ENCODE data around the gene TST. TPM values are rescaled to one million over a fixed set of nuclear protein-coding genes. Genes with fewer than 3 reads are reported as not detected.

The TST gene
- total and polyA plus RNA-seq, 2 donors: 13.8 to 17.1 TPM

GRCh38 chr22:37021710-37022482 lies 2.6 kb upstream of the TST start:
- WGBS: 78% methylated on average over 13 of the region's 13 CpGs
- Histone ChIP-seq H3K9me3 (ENCODE audit: control insufficient read depth in 2 of 2, insufficient read depth in 1 of 2, low read length in 1 of 2) (no peaks in the 10 kb centered on the region), H3K4me1 (ENCODE audit: control insufficient read depth in 2 of 2, insufficient read depth in 2 of 2, low read length in 2 of 2) (peaks cover 12 to 16% of the 10 kb centered on the region in 2 donors), H3K4me3 (ENCODE audit: low read length in 2 of 2) (no peak overlapping the region), H3K27me3 (ENCODE audit: control insufficient read depth in 2 of 2, insufficient read depth in 1 of 2, low read length in 1 of 2) (peaks cover 0 to 30% of the 10 kb centered on the region in 2 donors), H3K27ac (ENCODE audit: low read depth in 1 of 2, low read length in 1 of 2) (no peak overlapping the region), H3K36me3 (ENCODE audit: control insufficient read depth in 2 of 2, insufficient read depth in 2 of 2, low read length in 1 of 2) (peaks cover 0 to 3% of the 10 kb centered on the region in 2 donors)
- peak in 5 of 9 donors; percentile 14 to 59 (median 45) for DNase-seq (ENCODE audit: low read depth in 6 of 9, low spot score in 9 of 9)

GRCh38 chr22:37021041-37021440 lies 1.8 kb upstream of the TST start:
- WGBS: 96% methylated on average over 5 of the region's 5 CpGs
- Histone ChIP-seq H3K36me3 (ENCODE audit: control insufficient read depth in 2 of 2, insufficient read depth in 2 of 2, low read length in 1 of 2) (peaks cover 0 to 3% of the 10 kb centered on the region in 2 donors), H3K27me3 (ENCODE audit: control insufficient read depth in 2 of 2, insufficient read depth in 1 of 2, low read length in 1 of 2) (peaks cover 0 to 30% of the 10 kb centered on the region in 2 donors), H3K4me3 (ENCODE audit: low read length in 2 of 2) (no peak overlapping the region), H3K4me1 (ENCODE audit: control insufficient read depth in 2 of 2, insufficient read depth in 2 of 2, low read length in 2 of 2) (peaks cover 12 to 16% of the 10 kb centered on the region in 2 donors), H3K9me3 (ENCODE audit: control insufficient read depth in 2 of 2, insufficient read depth in 1 of 2, low read length in 1 of 2) (no peaks in the 10 kb centered on the region), H3K27ac (ENCODE audit: low read depth in 1 of 2, low read length in 1 of 2) (no peak overlapping the region)
- DNase-seq (ENCODE audit: low read depth in 6 of 9, low spot score in 9 of 9): no peak

GRCh38 chr22:37020192-37020479 lies 889 bp upstream of the TST start:
- Histone ChIP-seq H3K4me3 (ENCODE audit: low read length in 2 of 2) (peak overlapping the region; percentile 55 to 58), H3K36me3 (ENCODE audit: control insufficient read depth in 2 of 2, insufficient read depth in 2 of 2, low read length in 1 of 2) (peaks cover 0 to 3% of the 10 kb centered on the region in 2 donors), H3K27me3 (ENCODE audit: control insufficient read depth in 2 of 2, insufficient read depth in 1 of 2, low read length in 1 of 2) (peaks cover 0 to 30% of the 10 kb centered on the region in 2 donors), H3K4me1 (ENCODE audit: control insufficient read depth in 2 of 2, insufficient read depth in 2 of 2, low read length in 2 of 2) (peaks cover 12 to 16% of the 10 kb centered on the region in 2 donors), H3K9me3 (ENCODE audit: control insufficient read depth in 2 of 2, insufficient read depth in 1 of 2, low read length in 1 of 2) (no peaks in the 10 kb centered on the region), H3K27ac (ENCODE audit: low read depth in 1 of 2, low read length in 1 of 2) (peak overlapping the region in 1 of 2 donors; percentile 40)
- 5% methylated on average over 5 of the region's 5 CpGs for WGBS
- DNase-seq (ENCODE audit: low read depth in 6 of 9, low spot score in 9 of 9): peak in 1 of 9 donors; percentile 24

- Histone ChIP-seq H3K4me1 (ENCODE audit: control insufficient read depth in 2 of 2, insufficient read depth in 2 of 2, low read length in 2 of 2) (peaks cover 12 to 16% of the 10 kb centered on the region in 2 donors), H3K27ac (ENCODE audit: low read depth in 1 of 2, low read length in 1 of 2) (peak overlapping the region in 1 of 2 donors; percentile 15), H3K9me3 (ENCODE audit: control insufficient read depth in 2 of 2, insufficient read depth in 1 of 2, low read length in 1 of 2) (no peaks in the 10 kb centered on the region), H3K36me3 (ENCODE audit: control insufficient read depth in 2 of 2, insufficient read depth in 2 of 2, low read length in 1 of 2) (no peaks in the 10 kb centered on the region), H3K27me3 (ENCODE audit: control insufficient read depth in 2 of 2, insufficient read depth in 1 of 2, low read length in 1 of 2) (peaks cover 0 to 30% of the 10 kb centered on the region in 2 donors), H3K4me3 (ENCODE audit: low read length in 2 of 2) (peak overlapping the region; percentile 33 to 58)
- 11% methylated on average over 35 of the region's 35 CpGs for WGBS
- DNase-seq (ENCODE audit: low read depth in 6 of 9, low spot score in 9 of 9): no peak
These were observed 385 bp downstream of the TST start for GRCh38 chr22:37018815-37019308.

- no peak for DNase-seq (ENCODE audit: low read depth in 6 of 9, low spot score in 9 of 9)
- H3K4me1 ChIP-seq (ENCODE audit: control insufficient read depth in 2 of 2, insufficient read depth in 2 of 2, low read length in 2 of 2): peaks cover 12 to 16% of the 10 kb centered on the region in 2 donors
These were observed 997 bp downstream of the TST start for GRCh38 chr22:37018086-37018814.

GRCh38 chr22:37017356-37017755 lies 1.9 kb downstream of the TST start:
- Histone ChIP-seq H3K4me3 (ENCODE audit: low read length in 2 of 2) (no peak overlapping the region), H3K4me1 (ENCODE audit: control insufficient read depth in 2 of 2, insufficient read depth in 2 of 2, low read length in 2 of 2) (peaks cover 12 to 16% of the 10 kb centered on the region in 2 donors), H3K9me3 (ENCODE audit: control insufficient read depth in 2 of 2, insufficient read depth in 1 of 2, low read length in 1 of 2) (no peaks in the 10 kb centered on the region), H3K27me3 (ENCODE audit: control insufficient read depth in 2 of 2, insufficient read depth in 1 of 2, low read length in 1 of 2) (peaks cover 0 to 30% of the 10 kb centered on the region in 2 donors), H3K27ac (ENCODE audit: low read depth in 1 of 2, low read length in 1 of 2) (no peak overlapping the region), H3K36me3 (ENCODE audit: control insufficient read depth in 2 of 2, insufficient read depth in 2 of 2, low read length in 1 of 2) (no peaks in the 10 kb centered on the region)
- WGBS: 98% methylated on average over 10 of the region's 10 CpGs
- no peak for DNase-seq (ENCODE audit: low read depth in 6 of 9, low spot score in 9 of 9)

More at GRCh38 chr22:37018086-37018814, 997 bp downstream of the TST start:
- H3K4me3 ChIP-seq (ENCODE audit: low read length in 2 of 2): peak overlapping the region; percentile 33 to 58
- H3K27me3 ChIP-seq (ENCODE audit: control insufficient read depth in 2 of 2, insufficient read depth in 1 of 2, low read length in 1 of 2): peaks cover 0 to 30% of the 10 kb centered on the region in 2 donors
- no peak overlapping the region for H3K27ac ChIP-seq (ENCODE audit: low read depth in 1 of 2, low read length in 1 of 2)
- 91% methylated on average over 45 of the region's 45 CpGs for WGBS
- H3K9me3 ChIP-seq (ENCODE audit: control insufficient read depth in 2 of 2, insufficient read depth in 1 of 2, low read length in 1 of 2): no peaks in the 10 kb centered on the region
- no peaks in the 10 kb centered on the region for H3K36me3 ChIP-seq (ENCODE audit: control insufficient read depth in 2 of 2, insufficient read depth in 2 of 2, low read length in 1 of 2)

- H3K36me3 ChIP-seq (ENCODE audit: control insufficient read depth in 2 of 2, insufficient read depth in 2 of 2, low read length in 1 of 2): no peaks in the 10 kb centered on the region
- DNase-seq (ENCODE audit: low read depth in 6 of 9, low spot score in 9 of 9): no peak
- H3K4me3 ChIP-seq (ENCODE audit: low read length in 2 of 2): no peak overlapping the region
- H3K27me3 ChIP-seq (ENCODE audit: control insufficient read depth in 2 of 2, insufficient read depth in 1 of 2, low read length in 1 of 2): peaks cover 0 to 30% of the 10 kb centered on the region in 2 donors
- peaks cover 12 to 14% of the 10 kb centered on the region in 2 donors for H3K4me1 ChIP-seq (ENCODE audit: control insufficient read depth in 2 of 2, insufficient read depth in 2 of 2, low read length in 2 of 2)
- 98% methylated on average over 14 of the region's 14 CpGs for WGBS
- no peak overlapping the region for H3K27ac ChIP-seq (ENCODE audit: low read depth in 1 of 2, low read length in 1 of 2)
- H3K9me3 ChIP-seq (ENCODE audit: control insufficient read depth in 2 of 2, insufficient read depth in 1 of 2, low read length in 1 of 2): no peaks in the 10 kb centered on the region
These were observed 2.9 kb downstream of the TST start for GRCh38 chr22:37016134-37016910.

- Histone ChIP-seq H3K36me3 (ENCODE audit: control insufficient read depth in 2 of 2, insufficient read depth in 2 of 2, low read length in 1 of 2) (no peaks in the 10 kb centered on the region), H3K4me1 (ENCODE audit: control insufficient read depth in 2 of 2, insufficient read depth in 2 of 2, low read length in 2 of 2) (peaks cover 12 to 13% of the 10 kb centered on the region in 2 donors), H3K27me3 (ENCODE audit: control insufficient read depth in 2 of 2, insufficient read depth in 1 of 2, low read length in 1 of 2) (peaks cover 0 to 27% of the 10 kb centered on the region in 2 donors), H3K9me3 (ENCODE audit: control insufficient read depth in 2 of 2, insufficient read depth in 1 of 2, low read length in 1 of 2) (no peaks in the 10 kb centered on the region), H3K27ac (ENCODE audit: low read depth in 1 of 2, low read length in 1 of 2) (no peak overlapping the region), H3K4me3 (ENCODE audit: low read length in 2 of 2) (no peak overlapping the region)
- DNase-seq (ENCODE audit: low read depth in 6 of 9, low spot score in 9 of 9): no peak
- 94% methylated on average over 4 of the region's 4 CpGs for WGBS
These were observed 3.7 kb downstream of the TST start for GRCh38 chr22:37015587-37015878.
